ENCODE measurements around the gene CTDSPL. TPM values are rescaled to one million over a fixed set of nuclear protein-coding genes. Genes with fewer than 3 reads are reported as not detected.

The CTDSPL gene
- total and polyA plus RNA-seq, 2 donors from 2014 or later, result 55.9 to 78.3 TPM

Small RNAs within 50 kb of the gene (microRNA-seq; reads per million reads assigned to microRNA genes)
- gene MIR26A1, result 16.2 reads per million, percentile 27 among the genes with 10 or more reads in this experiment

Other genes starting within 250 kb of the CTDSPL start
- gene VILL, start 128.9 kb downstream of the CTDSPL start, total RNA-seq, result 7.6 TPM
- 7.4 TPM for gene VILL, start 128.9 kb downstream of the CTDSPL start, polyA plus RNA-seq (ENCODE audit: insufficient read depth, low read depth, low replicate concordance)
- gene PLCD1, start 167.8 kb downstream of the CTDSPL start, total RNA-seq, result 50.0 TPM
- gene PLCD1, start 167.8 kb downstream of the CTDSPL start, polyA plus RNA-seq (ENCODE audit: insufficient read depth, low read depth, low replicate concordance), result 39.1 TPM
- 3.3 TPM for gene DLEC1, start 177.3 kb downstream of the CTDSPL start, total RNA-seq
- gene DLEC1, start 177.3 kb downstream of the CTDSPL start, polyA plus RNA-seq (ENCODE audit: insufficient read depth, low read depth, low replicate concordance), result 0.52 TPM

Data from kidney (tissue), 2 donors.